Measurements from ENCODE around the gene SLC37A1. TPM values are rescaled to one million over a fixed set of nuclear protein-coding genes. Genes with fewer than 3 reads are reported as not detected.

The SLC37A1 gene
- total RNA-seq, 6 experiments from 2014 or later = not detected

DNA sequence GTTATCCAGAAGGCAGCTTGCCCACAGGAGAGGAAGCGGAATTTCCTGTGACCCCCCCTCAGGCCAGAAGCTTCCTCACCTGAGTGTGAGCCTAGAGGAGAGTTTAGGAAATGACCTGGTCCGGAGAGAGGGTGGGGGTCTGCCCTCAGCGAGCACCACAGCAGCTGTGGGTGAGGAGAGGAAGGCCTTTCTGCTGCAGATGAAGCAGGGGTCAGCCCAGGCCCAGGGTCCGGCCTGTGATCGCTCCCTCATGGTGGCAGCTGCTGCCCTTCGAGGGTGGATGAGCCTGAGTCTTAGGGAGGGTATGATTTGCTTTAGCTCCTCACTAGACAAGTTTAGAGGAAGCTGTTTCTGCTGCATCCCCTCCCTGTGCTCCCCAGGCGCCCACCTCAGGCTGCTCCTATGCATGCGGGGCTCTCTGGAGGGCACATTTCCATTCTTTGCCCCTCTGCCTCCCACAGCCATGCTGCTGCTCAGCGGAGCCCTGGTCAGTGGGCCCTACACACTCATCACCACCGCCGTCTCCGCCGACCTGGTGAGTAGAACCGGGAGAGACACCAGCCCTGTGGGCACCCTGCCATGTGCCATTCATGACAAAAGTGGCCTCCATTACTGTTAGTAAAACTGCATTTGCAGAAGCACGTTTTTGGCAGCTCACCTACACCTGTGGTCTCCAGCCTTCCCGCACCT, 53.0 kb downstream of the SLC37A1 start:
- DNase-seq = no peak
- no peak overlapping the region for H3K27ac Mint-ChIP-seq
- H3K9me3 Mint-ChIP-seq = peaks cover 64% of the 10 kb centered on the region
- peaks cover 2% of the 10 kb centered on the region for H3K27me3 Mint-ChIP-seq (ENCODE audit: insufficient read depth)
- no peaks in the 10 kb centered on the region; the same call in 1 of the 2 replicates for H3K36me3 Mint-ChIP-seq (ENCODE audit: low read depth)
- no peaks in the 10 kb centered on the region for H3K4me1 Mint-ChIP-seq (ENCODE audit: low read depth)
- TF ChIP-seq, protein P1, sequence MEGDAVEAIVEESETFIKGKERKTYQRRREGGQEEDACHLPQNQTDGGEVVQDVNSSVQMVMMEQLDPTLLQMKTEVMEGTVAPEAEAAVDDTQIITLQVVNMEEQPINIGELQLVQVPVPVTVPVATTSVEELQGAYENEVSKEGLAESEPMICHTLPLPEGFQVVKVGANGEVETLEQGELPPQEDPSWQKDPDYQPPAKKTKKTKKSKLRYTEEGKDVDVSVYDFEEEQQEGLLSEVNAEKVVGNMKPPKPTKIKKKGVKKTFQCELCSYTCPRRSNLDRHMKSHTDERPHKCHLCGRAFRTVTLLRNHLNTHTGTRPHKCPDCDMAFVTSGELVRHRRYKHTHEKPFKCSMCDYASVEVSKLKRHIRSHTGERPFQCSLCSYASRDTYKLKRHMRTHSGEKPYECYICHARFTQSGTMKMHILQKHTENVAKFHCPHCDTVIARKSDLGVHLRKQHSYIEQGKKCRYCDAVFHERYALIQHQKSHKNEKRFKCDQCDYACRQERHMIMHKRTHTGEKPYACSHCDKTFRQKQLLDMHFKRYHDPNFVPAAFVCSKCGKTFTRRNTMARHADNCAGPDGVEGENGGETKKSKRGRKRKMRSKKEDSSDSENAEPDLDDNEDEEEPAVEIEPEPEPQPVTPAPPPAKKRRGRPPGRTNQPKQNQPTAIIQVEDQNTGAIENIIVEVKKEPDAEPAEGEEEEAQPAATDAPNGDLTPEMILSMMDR (IDR thresholded peaks at IDR 0.05) = no peak
- H3K4me3 Mint-ChIP-seq = no peak overlapping the region

DNA sequence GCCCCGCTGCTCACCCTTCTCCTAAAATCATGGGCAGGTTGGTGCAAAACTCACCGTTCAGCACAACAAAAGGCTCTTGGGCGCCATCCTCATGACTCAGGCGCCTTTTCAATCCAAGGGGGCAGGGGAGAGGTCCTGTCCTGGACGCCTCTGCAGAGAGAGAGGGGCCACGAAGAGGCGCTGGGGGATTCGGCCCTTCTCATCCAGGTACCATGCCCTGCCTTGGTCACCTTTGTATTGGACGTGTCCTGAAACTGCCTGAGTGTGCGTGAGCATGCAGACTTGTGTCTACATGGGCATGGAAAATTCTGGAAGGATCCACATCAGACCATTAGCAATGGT, 53.5 kb downstream of the SLC37A1 start:
- peaks cover 64% of the 10 kb centered on the region for H3K9me3 Mint-ChIP-seq
- H3K4me3 Mint-ChIP-seq = no peak overlapping the region
- TF ChIP-seq, protein P1 (IDR thresholded peaks at IDR 0.05) = no peak
- no peaks in the 10 kb centered on the region for H3K4me1 Mint-ChIP-seq (ENCODE audit: low read depth)
- no peak overlapping the region for H3K27ac Mint-ChIP-seq
- peaks cover 4% of the 10 kb centered on the region for H3K27me3 Mint-ChIP-seq (ENCODE audit: insufficient read depth)
- peaks cover 2% of the 10 kb centered on the region; the same call in 1 of the 2 replicates for H3K36me3 Mint-ChIP-seq (ENCODE audit: low read depth)
- no peak for DNase-seq

DNA sequence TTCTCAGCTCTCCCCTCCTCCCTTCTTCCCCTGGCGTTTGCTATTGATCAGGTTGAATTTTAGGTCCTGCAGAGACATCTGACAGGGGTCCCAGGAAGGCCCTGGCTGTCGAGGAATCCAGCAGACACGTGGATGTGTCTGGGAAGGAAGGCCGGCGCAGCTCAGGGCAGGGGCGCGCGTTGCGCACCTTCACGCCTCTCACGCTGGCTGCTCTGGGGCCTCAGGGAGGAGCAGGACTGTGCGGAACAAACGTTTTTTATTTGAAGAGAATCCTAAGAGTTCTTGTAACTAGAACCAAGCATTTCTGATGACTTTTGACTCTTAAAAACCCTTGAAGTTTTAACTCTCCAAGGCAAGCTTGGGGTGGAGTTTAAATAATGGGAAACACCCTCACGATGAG, 54.2 kb downstream of the SLC37A1 start:
- Mint-ChIP-seq H3K4me1 (ENCODE audit: low read depth) (no peaks in the 10 kb centered on the region), H3K4me3 (no peak overlapping the region), H3K9me3 (peaks cover 64% of the 10 kb centered on the region), H3K27ac (no peak overlapping the region), H3K27me3 (ENCODE audit: insufficient read depth) (peaks cover 4% of the 10 kb centered on the region), H3K36me3 (ENCODE audit: low read depth) (peaks cover 5% of the 10 kb centered on the region; the same call in 1 of the 2 replicates)
- TF ChIP-seq, protein P1 (IDR thresholded peaks at IDR 0.05) = no peak
- DNase-seq = no peak

DNA sequence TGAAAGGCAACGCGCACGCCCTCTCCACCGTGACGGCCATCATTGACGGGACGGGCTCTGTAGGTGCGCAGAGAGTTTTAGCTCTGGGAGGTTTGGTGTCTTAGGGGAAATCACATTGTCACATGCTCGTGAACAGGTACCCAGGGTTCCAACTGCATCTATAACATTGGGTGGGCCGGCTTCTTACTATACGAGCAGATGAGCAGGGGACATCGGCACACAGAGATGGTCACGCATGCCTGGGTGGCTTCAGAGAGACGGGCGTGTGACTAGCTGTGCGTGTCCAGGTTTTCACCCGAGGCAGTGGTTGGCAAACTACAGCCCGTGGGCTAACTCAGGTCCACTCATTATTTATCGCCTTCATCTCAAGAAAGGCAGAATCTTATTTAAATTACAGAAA, 54.7 kb downstream of the SLC37A1 start:
- Mint-ChIP-seq H3K9me3 (peaks cover 64% of the 10 kb centered on the region), H3K27ac (no peak overlapping the region), H3K27me3 (ENCODE audit: insufficient read depth) (peaks cover 2% of the 10 kb centered on the region), H3K4me1 (ENCODE audit: low read depth) (no peaks in the 10 kb centered on the region), H3K36me3 (ENCODE audit: low read depth) (peaks cover 5% of the 10 kb centered on the region; the same call in 1 of the 2 replicates), H3K4me3 (no peak overlapping the region)
- TF ChIP-seq, protein P1 (IDR thresholded peaks at IDR 0.05) = no peak
- no peak for DNase-seq

DNA sequence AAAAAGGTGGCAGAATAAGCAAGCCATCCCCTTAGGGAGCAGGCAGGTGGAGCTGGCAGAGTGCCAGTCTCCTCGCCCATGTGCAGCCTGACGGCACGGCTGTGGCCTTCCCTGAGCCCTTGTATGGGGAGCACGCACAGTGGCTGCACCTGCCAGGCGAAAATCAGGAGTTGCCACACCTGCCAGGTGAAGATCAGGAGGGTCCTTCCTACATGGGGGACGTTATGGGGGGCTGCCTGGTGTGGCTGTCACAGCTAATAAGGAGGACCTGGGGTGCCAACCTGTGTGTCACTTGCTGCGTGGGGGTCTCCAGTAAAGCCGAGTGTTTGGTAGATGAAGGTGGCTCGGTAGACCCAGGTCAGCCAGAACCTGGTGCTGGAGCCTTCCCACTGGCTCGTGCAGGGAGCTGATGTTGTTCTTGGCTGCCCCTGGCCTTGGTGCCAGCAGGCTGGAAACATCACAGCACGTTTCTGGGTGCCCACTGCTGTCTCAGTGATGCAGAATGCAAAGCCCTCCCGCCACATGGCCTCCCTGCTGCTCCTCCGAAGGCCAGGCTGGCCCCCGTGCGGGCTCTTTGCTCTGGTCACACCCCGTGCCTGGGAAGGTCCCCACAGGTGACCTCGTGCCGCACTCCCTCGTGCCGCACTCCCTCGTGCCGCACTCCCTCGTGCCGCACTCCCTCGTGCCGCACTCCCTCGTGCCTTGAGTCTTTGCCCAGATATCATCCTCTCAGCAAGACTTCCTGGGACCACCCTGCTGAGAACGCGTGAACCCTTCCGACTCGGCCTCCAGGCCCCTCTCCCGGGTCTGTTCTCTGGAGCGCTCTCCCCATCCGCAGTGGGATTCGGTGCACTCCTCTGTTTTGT, 55.4 kb downstream of the SLC37A1 start:
- no peak for DNase-seq
- TF ChIP-seq, protein P1 (IDR thresholded peaks at IDR 0.05) = no peak
- Mint-ChIP-seq H3K9me3 (peaks cover 64% of the 10 kb centered on the region), H3K4me3 (no peak overlapping the region), H3K27me3 (ENCODE audit: insufficient read depth) (peaks cover 2% of the 10 kb centered on the region), H3K27ac (no peak overlapping the region), H3K36me3 (ENCODE audit: low read depth) (peaks cover 5% of the 10 kb centered on the region; the same call in 1 of the 2 replicates), H3K4me1 (ENCODE audit: low read depth) (no peaks in the 10 kb centered on the region)
